H1 (cell line): ENCODE measurements around the gene TSPAN17. TPM values are rescaled to one million over a fixed set of nuclear protein-coding genes. Genes with fewer than 3 reads are reported as not detected.

Experiments
- CTCF ChIA-PET: fragments of 300-600 bp; sonication (Branson Sonifier 250); formaldehyde crosslinking; loops from one replicate; lab custom pipeline; 2021; ENCODE audit not compliant: partially characterized antibody; lab: Charles Lee
- POLR2A ChIA-PET: fragments of 300-600 bp; sonication (Branson Sonifier 250); formaldehyde crosslinking; loops from one replicate; lab custom pipeline; 2021; ENCODE audit warnings: inconsistent platforms; ENCODE audit not compliant: partially characterized antibody; lab: Charles Lee
- DNase-seq, 2 experiments: peaks; one replicate each; pipeline versions ENCODE4 v3.0.0 to v3.0.0-alpha.2; 2010 to 2022; ENCODE audit warnings: low spot score in 2 of 2, low read depth in 1 of 2, mixed read lengths in 1 of 2
- FAIRE-seq: peaks from 2 replicates; lab custom pipeline; 2011; peaks lifted over from hg19 to GRCh38; lab: Jason Lieb, UNC
- H2AFZ ChIP-seq: 2 replicates; pipeline ENCODE4 v1.8.1; 2012; ENCODE audit warnings: low read length, inconsistent platforms
- H2AK5ac ChIP-seq: 2 replicates; pipeline ENCODE4 v1.6.1; 2013; ENCODE audit warnings: low read depth, low read length
- H2BK120ac ChIP-seq: replicated peaks from 2 replicates; pipeline ENCODE3; 2013; ENCODE audit warnings: low read depth, low read length, inconsistent platforms
- H2BK12ac ChIP-seq: 2 replicates; pipeline ENCODE4 v1.6.1; 2013; ENCODE audit warnings: low read depth, low read length
- H2BK15ac ChIP-seq: 2 replicates; pipeline ENCODE4 v1.6.1; 2013; ENCODE audit warnings: low read length
- H2BK20ac ChIP-seq: 2 replicates; pipeline ENCODE4 v1.6.1; 2013; ENCODE audit warnings: low read length
- H2BK5ac ChIP-seq: 2 replicates; pipeline ENCODE4 v1.6.1; 2013; ENCODE audit warnings: low read depth, low read length
- H3K14ac ChIP-seq: 2 replicates; pipeline ENCODE4 v1.6.1; 2013; ENCODE audit warnings: inconsistent platforms; ENCODE audit not compliant: insufficient read length
- H3K18ac ChIP-seq: 2 replicates; pipeline ENCODE4 v1.6.1; 2013; ENCODE audit warnings: low read length; ENCODE audit errors: extremely low read depth
- H3K23ac ChIP-seq: 2 replicates; pipeline ENCODE4 v1.6.1; 2013; ENCODE audit warnings: inconsistent platforms; ENCODE audit not compliant: insufficient read length
- H3K23me2 ChIP-seq: 2 replicates; pipeline ENCODE4 v1.6.1; 2013; ENCODE audit warnings: low read depth, low read length
- H3K27ac ChIP-seq: 2 replicates; pipeline ENCODE4 v1.6.1; 2011; ENCODE audit warnings: low read depth, low read length, inconsistent platforms
- H3K27me3 ChIP-seq, 4 experiments: replicated peaks in 1 of 4; 1 replicate in 1 of 4; 2 replicates in 3 of 4; pipeline versions ENCODE4 v1.6.1 to v1.8.1; 2011 to 2013; ENCODE audit warnings: low read length in 3 of 4, mild to moderate bottlenecking in 3 of 4, inconsistent platforms in 2 of 4, mixed read lengths in 2 of 4, moderate library complexity in 1 of 4; ENCODE audit not compliant: control insufficient read depth in 3 of 4, insufficient read depth in 3 of 4; ENCODE audit errors: extremely low read depth in 1 of 4
- H3K36me3 ChIP-seq, 4 experiments: 2 replicates each; pipeline versions ENCODE4 v1.6.1 to v1.8.1; 2011 to 2013; ENCODE audit warnings: mild to moderate bottlenecking in 4 of 4, low read length in 3 of 4, moderate library complexity in 2 of 4, control low read depth in 1 of 4, inconsistent platforms in 1 of 4; ENCODE audit not compliant: insufficient read depth in 4 of 4, control insufficient read depth in 2 of 4
- H3K4ac ChIP-seq: replicated peaks from 2 replicates; pipeline ENCODE3; 2013; ENCODE audit warnings: low read length, low read depth, mixed read lengths, inconsistent platforms; ENCODE audit not compliant: insufficient read length
- H3K4me1 ChIP-seq, 4 experiments: replicated peaks in 1 of 4; 1 replicate in 1 of 4; 2 replicates in 3 of 4; pipeline versions ENCODE4 v1.6.1 to v1.8.1; 2011 to 2013; ENCODE audit warnings: low read length in 3 of 4, inconsistent platforms in 2 of 4, mixed read lengths in 1 of 4; ENCODE audit not compliant: insufficient read depth in 4 of 4, control insufficient read depth in 3 of 4
- H3K4me2 ChIP-seq, 2 experiments: 2 replicates each; pipeline versions ENCODE4 v1.6.1 to v1.8.1; 2011 to 2013; ENCODE audit warnings: low read depth in 2 of 2, low read length in 2 of 2, control low read depth in 1 of 2, inconsistent platforms in 1 of 2, mild to moderate bottlenecking in 1 of 2; ENCODE audit not compliant: insufficient read depth in 1 of 2
- H3K4me3 ChIP-seq, 4 experiments: fragments of 200-600, 300-600 bp in 1 of 4; sonication (generic), shearing (Covaris generic), sonication (Bioruptor Twin) in 1 of 4; 2 replicates each; pipeline versions ENCODE4 v1.5.1 to v1.8.1; 2011 to 2016; ENCODE audit warnings: low read length in 4 of 4, low read depth in 3 of 4, control low read depth in 2 of 4, inconsistent platforms in 2 of 4, mild to moderate bottlenecking in 2 of 4, mixed read lengths in 1 of 4, moderate library complexity in 1 of 4; ENCODE audit not compliant: insufficient read depth in 2 of 4; ENCODE audit errors: extremely low read depth in 1 of 4
- H3K56ac ChIP-seq: replicated peaks from 2 replicates; pipeline ENCODE3; 2013; ENCODE audit warnings: low read depth, mild to moderate bottlenecking, mixed read lengths, low read length, inconsistent platforms; ENCODE audit not compliant: insufficient read length
- H3K79me1 ChIP-seq: 2 replicates; pipeline ENCODE4 v1.6.1; 2013; ENCODE audit warnings: low read depth, low read length, control low read depth
- H3K79me2 ChIP-seq, 2 experiments: 2 replicates each; pipeline versions ENCODE4 v1.6.1 to v1.8.1; 2012 to 2013; ENCODE audit warnings: low read length in 2 of 2, mild to moderate bottlenecking in 2 of 2, inconsistent platforms in 1 of 2; ENCODE audit not compliant: insufficient read depth in 2 of 2, control insufficient read depth in 1 of 2
- H3K9ac ChIP-seq, 4 experiments: replicated peaks in 1 of 4; 1 replicate in 1 of 4; 2 replicates in 3 of 4; pipeline versions ENCODE4 v1.6.1 to v1.8.1; 2011 to 2013; ENCODE audit warnings: low read depth in 3 of 4, low read length in 3 of 4, control low read depth in 2 of 4, mild to moderate bottlenecking in 2 of 4, moderate library complexity in 2 of 4, inconsistent platforms in 1 of 4; ENCODE audit errors: extremely low read depth in 1 of 4
- H3K9me3 ChIP-seq, 2 experiments: 2 replicates each; pipeline versions ENCODE4 v1.6.1 to v1.8.1; 2012 to 2013; ENCODE audit warnings: mild to moderate bottlenecking in 2 of 2, moderate library complexity in 2 of 2, control low read depth in 1 of 2, inconsistent platforms in 1 of 2, low read depth in 1 of 2, low read length in 1 of 2, mixed read lengths in 1 of 2; ENCODE audit not compliant: insufficient read depth in 2 of 2
- H4K20me1 ChIP-seq, 2 experiments: replicated peaks in 1 of 2; 2 replicates each; pipeline versions ENCODE3 to v1.8.1; 2011 to 2013; ENCODE audit warnings: inconsistent platforms in 2 of 2, low read length in 2 of 2, mild to moderate bottlenecking in 1 of 2; ENCODE audit not compliant: insufficient read depth in 2 of 2, control insufficient read depth in 1 of 2
- H4K5ac ChIP-seq: 2 replicates; pipeline ENCODE4 v1.6.1; 2013; ENCODE audit warnings: low read length, low read depth, mixed read lengths, inconsistent platforms; ENCODE audit not compliant: insufficient read length
- H4K8ac ChIP-seq: 2 replicates; pipeline ENCODE4 v1.8.0; 2013; ENCODE audit warnings: mild to moderate bottlenecking, moderate library complexity, low read length, inconsistent platforms; ENCODE audit not compliant: insufficient read depth; ENCODE audit errors: extremely low read depth
- H4K91ac ChIP-seq: replicated peaks from 2 replicates; pipeline ENCODE3; 2013; ENCODE audit warnings: low read length, mixed read lengths, inconsistent platforms; ENCODE audit not compliant: insufficient read length
- NRF1 ChIP-seq: IDR thresholded peaks from 2 replicates; pipeline ENCODE4 v1.6.1; 2011; ENCODE audit warnings: mild to moderate bottlenecking, low read depth, low read length, improper control_type of control experiment
- SIRT6 ChIP-seq: IDR thresholded peaks from one replicate; pipeline ENCODE4 v1.7.1; 2012; ENCODE audit warnings: low read length, inconsistent platforms
- WGBS, 2 experiments: shearing (Covaris generic) in 1 of 2; methylation state at CpG; one replicate each; pipeline versions ENCODE4 v1.1.6 to v1.1.7; 2013 to 2015; ENCODE audit warnings: low lambda C conversion rate in 2 of 2, mixed read lengths in 2 of 2, inconsistent platforms in 1 of 2, low coverage in 1 of 2, missing lambda C conversion rate in 1 of 2; ENCODE audit not compliant: insufficient replicate concordance in 2 of 2, insufficient coverage in 1 of 2, insufficient read length in 1 of 2; ENCODE audit errors: extremely low coverage in 1 of 2, missing lambda C conversion rate in 1 of 2; 5-methylcytosine and 5-hydroxymethylcytosine counted together
- polyA plus RNA-seq, 7 experiments: library from polyadenylated mRNA; depleted of rRNA in 3 of 7; stranded (reverse) in 5 of 7; unstranded in 2 of 7; fragments of >200 nt in 5 of 7; fragments of 200-250 nt in 2 of 7; gene quantifications; 1 replicate in 5 of 7; 2 replicates in 1 of 7; 4 replicates in 1 of 7; pipeline versions ENCODE4 v1.2.1 to v1.2.3, GENCODE V29; 2011 to 2013; ENCODE audit warnings: missing spikeins in 2 of 7, mixed read lengths in 2 of 7
- total RNA-seq: library from RNA; stranded (reverse); fragmentation: NEBNext Ultra II Directional; extraction: Animal tissue kit (Norgen Biotek cat#: 25700); gene quantifications from 2 replicates; pipeline ENCODE4 v1.2.1, GENCODE V29; 2021
- TF ChIP-seq, protein P1 (sequence below): IDR thresholded peaks from 2 replicates; pipeline ENCODE4 v1.6.1; 2011; ENCODE audit warnings: low read length, improper control_type of control experiment

TSPAN17 gene
- total and polyA plus RNA-seq, 2 of the 8 experiments (the other 6 are each of a cell fraction or from before 2014, with no cell fraction given): 41.5 to 53.7 TPM

DNA sequence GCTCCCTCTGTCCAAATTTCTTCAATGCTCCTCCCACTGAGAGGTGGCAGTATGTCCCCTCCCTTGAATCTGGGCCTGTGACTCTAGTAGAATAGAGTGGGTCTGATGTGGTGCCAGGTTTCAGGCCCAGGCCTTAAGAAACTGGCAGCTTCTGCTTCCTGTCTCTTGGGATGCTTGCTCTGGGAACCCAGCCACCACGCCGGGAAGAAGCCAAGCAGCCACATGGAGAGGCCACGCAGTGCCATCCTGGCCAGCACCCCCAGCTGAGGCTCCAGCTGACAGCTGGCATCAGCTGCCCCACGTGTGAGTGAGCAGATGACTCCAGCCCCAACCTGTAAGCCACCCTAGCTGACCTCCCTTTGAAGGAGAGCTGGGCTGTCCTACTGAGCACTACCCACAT lies 7.3 kb upstream of the TSPAN17 start:
- CTCF ChIA-PET: interaction anchor here (1.0 to 2.9 kb wide), 3 partner anchors 15 to 67 kb away, joined by 3 to 10 read pairs (median 10); no protein-coding TSS in a partner anchor
- Histone ChIP-seq H3K56ac (no peak overlapping the region), H4K8ac (no peak overlapping the region), H2BK120ac (no peak overlapping the region), H4K20me1 (no peaks in the 10 kb centered on the region), H3K4me1 (peaks cover 0 to 21% (median 14%) of the 10 kb centered on the region in 4 experiments; a peak in 6 of 7 replicates), H3K79me1 (no peaks in the 10 kb centered on the region), H3K18ac (no peak overlapping the region), H3K36me3 (no peaks in the 10 kb centered on the region), H3K27ac (no peak overlapping the region), H3K9me3 (peaks cover 0 to 3% of the 10 kb centered on the region in 2 experiments; a peak in 1 of 4 replicates), H3K23ac (no peak overlapping the region), H2BK5ac (no peak overlapping the region), H2BK15ac (no peak overlapping the region), H3K79me2 (no peaks in the 10 kb centered on the region), H3K4ac (no peak overlapping the region), H3K4me3 (no peak overlapping the region), H4K5ac (no peak overlapping the region), H3K23me2 (no peaks in the 10 kb centered on the region), H2BK20ac (no peak overlapping the region), H2BK12ac (no peak overlapping the region; the same call in 1 of the 2 replicates), H2AK5ac (no peak overlapping the region), H4K91ac (no peak overlapping the region), H3K27me3 (no peaks in the 10 kb centered on the region), H3K14ac (no peak overlapping the region), H3K9ac (no peak overlapping the region), H3K4me2 (no peak overlapping the region), H2AFZ (no peak overlapping the region)
- 92% methylated on average over 4 of the region's 4 CpGs; no CpG with 5 or more reads in 1 of the 2 experiments for WGBS, 2 experiments
- FAIRE-seq (no peak), DNase-seq (no peak)
- POLR2A ChIA-PET: interaction anchor here (1.0 to 1.5 kb wide), 2 partner anchors 8 to 10 kb away, joined by 4 read pairs; partner anchors contain the start of genes EIF4E1B, SNCB and TSPAN17
- no peak for TF ChIP-seq SIRT6
- no peak for TF ChIP-seq NRF1
- TF ChIP-seq, protein P1, sequence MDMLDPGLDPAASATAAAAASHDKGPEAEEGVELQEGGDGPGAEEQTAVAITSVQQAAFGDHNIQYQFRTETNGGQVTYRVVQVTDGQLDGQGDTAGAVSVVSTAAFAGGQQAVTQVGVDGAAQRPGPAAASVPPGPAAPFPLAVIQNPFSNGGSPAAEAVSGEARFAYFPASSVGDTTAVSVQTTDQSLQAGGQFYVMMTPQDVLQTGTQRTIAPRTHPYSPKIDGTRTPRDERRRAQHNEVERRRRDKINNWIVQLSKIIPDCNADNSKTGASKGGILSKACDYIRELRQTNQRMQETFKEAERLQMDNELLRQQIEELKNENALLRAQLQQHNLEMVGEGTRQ: no peak
